H1 (cell line): ENCODE results near the gene CCL26. TPM values are rescaled to one million over a fixed set of nuclear protein-coding genes. Genes with fewer than 3 reads are reported as not detected.
"Not testable (repeated sequence)": the region's sequence is repeated elsewhere in the genome, so short reads cannot be mapped to it uniquely, and the experiment has no call there.

ENCODE experiments used
- CTCF ChIA-PET: fragments of 300-600 bp; sonication (Branson Sonifier 250); formaldehyde crosslinking; loops from one replicate; lab custom pipeline; 2021; ENCODE audit not compliant: partially characterized antibody; lab: Charles Lee
- POLR2A ChIA-PET: fragments of 300-600 bp; sonication (Branson Sonifier 250); formaldehyde crosslinking; loops from one replicate; lab custom pipeline; 2021; ENCODE audit warnings: inconsistent platforms; ENCODE audit not compliant: partially characterized antibody; lab: Charles Lee
- DNase-seq, 2 experiments: peaks; one replicate each; pipeline versions ENCODE4 v3.0.0 to v3.0.0-alpha.2; 2010 to 2022; ENCODE audit warnings: low spot score in 2 of 2, low read depth in 1 of 2, mixed read lengths in 1 of 2
- FAIRE-seq: peaks from 2 replicates; lab custom pipeline; 2011; peaks lifted over from hg19 to GRCh38; lab: Jason Lieb, UNC
- H2AFZ ChIP-seq: 2 replicates; pipeline ENCODE4 v1.8.1; 2012; ENCODE audit warnings: low read length, inconsistent platforms
- H2AK5ac ChIP-seq: 2 replicates; pipeline ENCODE4 v1.6.1; 2013; ENCODE audit warnings: low read depth, low read length
- H2BK120ac ChIP-seq: replicated peaks from 2 replicates; pipeline ENCODE3; 2013; ENCODE audit warnings: low read depth, low read length, inconsistent platforms
- H2BK12ac ChIP-seq: 2 replicates; pipeline ENCODE4 v1.6.1; 2013; ENCODE audit warnings: low read depth, low read length
- H2BK15ac ChIP-seq: 2 replicates; pipeline ENCODE4 v1.6.1; 2013; ENCODE audit warnings: low read length
- H2BK20ac ChIP-seq: 2 replicates; pipeline ENCODE4 v1.6.1; 2013; ENCODE audit warnings: low read length
- H2BK5ac ChIP-seq: 2 replicates; pipeline ENCODE4 v1.6.1; 2013; ENCODE audit warnings: low read depth, low read length
- H3K14ac ChIP-seq: 2 replicates; pipeline ENCODE4 v1.6.1; 2013; ENCODE audit warnings: inconsistent platforms; ENCODE audit not compliant: insufficient read length
- H3K18ac ChIP-seq: 2 replicates; pipeline ENCODE4 v1.6.1; 2013; ENCODE audit warnings: low read length; ENCODE audit errors: extremely low read depth
- H3K23ac ChIP-seq: 2 replicates; pipeline ENCODE4 v1.6.1; 2013; ENCODE audit warnings: inconsistent platforms; ENCODE audit not compliant: insufficient read length
- H3K23me2 ChIP-seq: 2 replicates; pipeline ENCODE4 v1.6.1; 2013; ENCODE audit warnings: low read depth, low read length
- H3K27ac ChIP-seq: 2 replicates; pipeline ENCODE4 v1.6.1; 2011; ENCODE audit warnings: low read depth, low read length, inconsistent platforms
- H3K27me3 ChIP-seq, 4 experiments: replicated peaks in 1 of 4; 1 replicate in 1 of 4; 2 replicates in 3 of 4; pipeline versions ENCODE4 v1.6.1 to v1.8.1; 2011 to 2013; ENCODE audit warnings: low read length in 3 of 4, mild to moderate bottlenecking in 3 of 4, inconsistent platforms in 2 of 4, mixed read lengths in 2 of 4, moderate library complexity in 1 of 4; ENCODE audit not compliant: control insufficient read depth in 3 of 4, insufficient read depth in 3 of 4; ENCODE audit errors: extremely low read depth in 1 of 4
- H3K36me3 ChIP-seq, 4 experiments: 2 replicates each; pipeline versions ENCODE4 v1.6.1 to v1.8.1; 2011 to 2013; ENCODE audit warnings: mild to moderate bottlenecking in 4 of 4, low read length in 3 of 4, moderate library complexity in 2 of 4, control low read depth in 1 of 4, inconsistent platforms in 1 of 4; ENCODE audit not compliant: insufficient read depth in 4 of 4, control insufficient read depth in 2 of 4
- H3K4ac ChIP-seq: replicated peaks from 2 replicates; pipeline ENCODE3; 2013; ENCODE audit warnings: low read length, low read depth, mixed read lengths, inconsistent platforms; ENCODE audit not compliant: insufficient read length
- H3K4me1 ChIP-seq, 4 experiments: replicated peaks in 1 of 4; 1 replicate in 1 of 4; 2 replicates in 3 of 4; pipeline versions ENCODE4 v1.6.1 to v1.8.1; 2011 to 2013; ENCODE audit warnings: low read length in 3 of 4, inconsistent platforms in 2 of 4, mixed read lengths in 1 of 4; ENCODE audit not compliant: insufficient read depth in 4 of 4, control insufficient read depth in 3 of 4
- H3K4me2 ChIP-seq, 2 experiments: 2 replicates each; pipeline versions ENCODE4 v1.6.1 to v1.8.1; 2011 to 2013; ENCODE audit warnings: low read depth in 2 of 2, low read length in 2 of 2, control low read depth in 1 of 2, inconsistent platforms in 1 of 2, mild to moderate bottlenecking in 1 of 2; ENCODE audit not compliant: insufficient read depth in 1 of 2
- H3K4me3 ChIP-seq, 4 experiments: fragments of 200-600, 300-600 bp in 1 of 4; sonication (generic), shearing (Covaris generic), sonication (Bioruptor Twin) in 1 of 4; 2 replicates each; pipeline versions ENCODE4 v1.5.1 to v1.8.1; 2011 to 2016; ENCODE audit warnings: low read length in 4 of 4, low read depth in 3 of 4, control low read depth in 2 of 4, inconsistent platforms in 2 of 4, mild to moderate bottlenecking in 2 of 4, mixed read lengths in 1 of 4, moderate library complexity in 1 of 4; ENCODE audit not compliant: insufficient read depth in 2 of 4; ENCODE audit errors: extremely low read depth in 1 of 4
- H3K56ac ChIP-seq: replicated peaks from 2 replicates; pipeline ENCODE3; 2013; ENCODE audit warnings: low read depth, mild to moderate bottlenecking, mixed read lengths, low read length, inconsistent platforms; ENCODE audit not compliant: insufficient read length
- H3K79me1 ChIP-seq: 2 replicates; pipeline ENCODE4 v1.6.1; 2013; ENCODE audit warnings: low read depth, low read length, control low read depth
- H3K79me2 ChIP-seq, 2 experiments: 2 replicates each; pipeline versions ENCODE4 v1.6.1 to v1.8.1; 2012 to 2013; ENCODE audit warnings: low read length in 2 of 2, mild to moderate bottlenecking in 2 of 2, inconsistent platforms in 1 of 2; ENCODE audit not compliant: insufficient read depth in 2 of 2, control insufficient read depth in 1 of 2
- H3K9ac ChIP-seq, 4 experiments: replicated peaks in 1 of 4; 1 replicate in 1 of 4; 2 replicates in 3 of 4; pipeline versions ENCODE4 v1.6.1 to v1.8.1; 2011 to 2013; ENCODE audit warnings: low read depth in 3 of 4, low read length in 3 of 4, control low read depth in 2 of 4, mild to moderate bottlenecking in 2 of 4, moderate library complexity in 2 of 4, inconsistent platforms in 1 of 4; ENCODE audit errors: extremely low read depth in 1 of 4
- H3K9me3 ChIP-seq, 2 experiments: 2 replicates each; pipeline versions ENCODE4 v1.6.1 to v1.8.1; 2012 to 2013; ENCODE audit warnings: mild to moderate bottlenecking in 2 of 2, moderate library complexity in 2 of 2, control low read depth in 1 of 2, inconsistent platforms in 1 of 2, low read depth in 1 of 2, low read length in 1 of 2, mixed read lengths in 1 of 2; ENCODE audit not compliant: insufficient read depth in 2 of 2
- H4K20me1 ChIP-seq, 2 experiments: replicated peaks in 1 of 2; 2 replicates each; pipeline versions ENCODE3 to v1.8.1; 2011 to 2013; ENCODE audit warnings: inconsistent platforms in 2 of 2, low read length in 2 of 2, mild to moderate bottlenecking in 1 of 2; ENCODE audit not compliant: insufficient read depth in 2 of 2, control insufficient read depth in 1 of 2
- H4K5ac ChIP-seq: 2 replicates; pipeline ENCODE4 v1.6.1; 2013; ENCODE audit warnings: low read length, low read depth, mixed read lengths, inconsistent platforms; ENCODE audit not compliant: insufficient read length
- H4K8ac ChIP-seq: 2 replicates; pipeline ENCODE4 v1.8.0; 2013; ENCODE audit warnings: mild to moderate bottlenecking, moderate library complexity, low read length, inconsistent platforms; ENCODE audit not compliant: insufficient read depth; ENCODE audit errors: extremely low read depth
- H4K91ac ChIP-seq: replicated peaks from 2 replicates; pipeline ENCODE3; 2013; ENCODE audit warnings: low read length, mixed read lengths, inconsistent platforms; ENCODE audit not compliant: insufficient read length
- POLR2A ChIP-seq, 2 experiments: IDR thresholded peaks; 1 replicate in 1 of 2; 2 replicates in 1 of 2; pipeline ENCODE4 v1.6.1; 2011; ENCODE audit warnings: low read depth in 2 of 2, low read length in 2 of 2, mild to moderate bottlenecking in 2 of 2; ENCODE audit errors: control extremely low read depth in 1 of 2
- WGBS, 2 experiments: shearing (Covaris generic) in 1 of 2; methylation state at CpG; one replicate each; pipeline versions ENCODE4 v1.1.6 to v1.1.7; 2013 to 2015; ENCODE audit warnings: low lambda C conversion rate in 2 of 2, mixed read lengths in 2 of 2, inconsistent platforms in 1 of 2, low coverage in 1 of 2, missing lambda C conversion rate in 1 of 2; ENCODE audit not compliant: insufficient replicate concordance in 2 of 2, insufficient coverage in 1 of 2, insufficient read length in 1 of 2; ENCODE audit errors: extremely low coverage in 1 of 2, missing lambda C conversion rate in 1 of 2; 5-methylcytosine and 5-hydroxymethylcytosine counted together
- polyA plus RNA-seq, 7 experiments: library from polyadenylated mRNA; depleted of rRNA in 3 of 7; stranded (reverse) in 5 of 7; unstranded in 2 of 7; fragments of >200 nt in 5 of 7; fragments of 200-250 nt in 2 of 7; gene quantifications; 1 replicate in 5 of 7; 2 replicates in 1 of 7; 4 replicates in 1 of 7; pipeline versions ENCODE4 v1.2.1 to v1.2.3, GENCODE V29; 2011 to 2013; ENCODE audit warnings: missing spikeins in 2 of 7, mixed read lengths in 2 of 7
- total RNA-seq: library from RNA; stranded (reverse); fragmentation: NEBNext Ultra II Directional; extraction: Animal tissue kit (Norgen Biotek cat#: 25700); gene quantifications from 2 replicates; pipeline ENCODE4 v1.2.1, GENCODE V29; 2021

The CCL26 gene
- total and polyA plus RNA-seq, 2 of the 8 experiments (the other 6 are each of a cell fraction or from before 2014, with no cell fraction given) = 8.7 to 14.9 TPM

DNA sequence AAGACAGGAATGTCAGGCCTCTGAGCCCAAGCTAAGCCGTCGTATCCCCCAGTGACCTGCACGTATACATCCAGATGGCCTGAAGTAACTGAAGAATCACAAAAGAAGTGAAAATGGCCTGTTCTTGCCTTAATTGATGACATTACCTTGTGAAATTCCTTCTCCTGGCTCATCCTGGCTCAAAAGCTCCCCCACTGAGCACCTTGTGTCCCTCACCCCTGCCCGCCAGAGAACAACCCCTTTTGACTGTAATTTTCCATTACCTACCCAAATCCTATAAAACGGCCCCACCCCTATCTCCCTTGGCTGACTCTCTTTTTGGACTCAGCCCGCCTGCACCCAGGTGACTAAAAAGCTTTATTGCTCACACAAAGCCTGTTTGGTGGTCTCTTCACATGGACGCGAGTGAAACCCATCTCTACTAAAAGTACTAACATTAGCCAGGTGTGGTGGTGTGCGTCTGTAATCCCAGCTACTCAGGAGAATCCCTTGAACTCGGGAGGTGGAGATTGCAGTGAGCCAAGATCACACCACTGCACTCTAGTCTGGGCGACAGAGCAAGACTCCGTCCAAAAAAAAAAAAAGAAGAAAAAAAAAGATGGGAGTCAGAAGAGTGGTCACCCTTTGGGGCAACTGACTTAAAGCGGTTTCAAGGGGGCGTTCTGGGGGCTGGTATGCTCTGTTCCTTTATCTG is 16.3 kb upstream of the CCL26 start:
- Histone ChIP-seq H3K4me1 (peaks cover 4 to 16% (median 10%) of the 10 kb centered on the region in 4 experiments; a peak in 5 of 7 replicates), H3K27ac (peak overlapping the region; percentile 60; the same call in 1 of the 2 replicates), H2BK5ac (peak overlapping the region; percentile 73; the same call in 1 of the 2 replicates), H3K18ac (peak overlapping the region; percentile 48), H2BK120ac (peak overlapping the region; percentile 94), H3K4me2 (peak overlapping the region; percentile 25 to 31; a peak in 3 of 4 replicates)
- not testable (repeated sequence) for H3K4ac ChIP-seq, H3K14ac ChIP-seq, H4K8ac ChIP-seq, H3K9me3 ChIP-seq, H3K4me3 ChIP-seq, FAIRE-seq, H4K91ac ChIP-seq, H3K79me2 ChIP-seq, H2BK20ac ChIP-seq, H4K20me1 ChIP-seq, H3K36me3 ChIP-seq, H3K56ac ChIP-seq, H3K79me1 ChIP-seq, H3K9ac ChIP-seq, H2BK12ac ChIP-seq, H4K5ac ChIP-seq, H3K23ac ChIP-seq, H2AFZ ChIP-seq, H3K23me2 ChIP-seq, H2AK5ac ChIP-seq, H3K27me3 ChIP-seq, H2BK15ac ChIP-seq
- DNase-seq = peak in 1 of 2 experiments; percentile 72
- ChIA-PET CTCF (interaction anchor here (0.7 kb wide), 1 partner anchor 480 kb away, joined by 4 read pairs; no protein-coding TSS in a partner anchor), POLR2A (interaction anchor here (0.9 to 2.1 kb wide), 3 partner anchors 11 to 51 kb away, joined by 3 to 6 read pairs (median 4); no protein-coding TSS in a partner anchor)
- TF ChIP-seq POLR2A (IDR thresholded peaks at IDR 0.05; ENCODE audit: control extremely low read depth in 1 of 2, low read depth in 2 of 2, low read length in 2 of 2) = peak in 1 of 2 experiments; percentile 47; a peak in 1 of 3 replicates
- 29% methylated on average over 14 of the region's 14 CpGs; no CpG with 5 or more reads in 1 of the 2 experiments for WGBS, 2 experiments
